Fibroblast of the aortic adventitia (primary cell): ENCODE measurements around the gene FPGS. TPM values are rescaled to one million over a fixed set of nuclear protein-coding genes. Genes with fewer than 3 reads are reported as not detected.
"Not testable (repeated sequence)": the region's sequence is repeated elsewhere in the genome, so short reads cannot be mapped to it uniquely, and the experiment has no call there.

Experiments used
- DNase-seq: peaks from one replicate; pipeline ENCODE4 v3.0.0-alpha.2; 2010; ENCODE audit warnings: low read depth
- H3K4me3 ChIP-seq: 2 replicates; pipeline ENCODE4 v1.5.1; 2011; ENCODE audit warnings: low read depth, mild to moderate bottlenecking, control low read depth, low read length, moderate library complexity
- CTCF ChIP-seq: IDR thresholded peaks from 2 replicates; pipeline ENCODE4 v1.5.1; 2011; ENCODE audit warnings: mild to moderate bottlenecking, low read length, control low read depth, inconsistent platforms; ENCODE audit not compliant: insufficient read depth
- total RNA-seq: library from RNA; depleted of rRNA; stranded (reverse); fragments of >200 nt; gene quantifications from 2 replicates; pipeline ENCODE4 v1.2.3, GENCODE V29; 2012; ENCODE audit warnings: low replicate concordance

FPGS gene
- total RNA-seq, 1 donor: 61.5 TPM

DNA sequence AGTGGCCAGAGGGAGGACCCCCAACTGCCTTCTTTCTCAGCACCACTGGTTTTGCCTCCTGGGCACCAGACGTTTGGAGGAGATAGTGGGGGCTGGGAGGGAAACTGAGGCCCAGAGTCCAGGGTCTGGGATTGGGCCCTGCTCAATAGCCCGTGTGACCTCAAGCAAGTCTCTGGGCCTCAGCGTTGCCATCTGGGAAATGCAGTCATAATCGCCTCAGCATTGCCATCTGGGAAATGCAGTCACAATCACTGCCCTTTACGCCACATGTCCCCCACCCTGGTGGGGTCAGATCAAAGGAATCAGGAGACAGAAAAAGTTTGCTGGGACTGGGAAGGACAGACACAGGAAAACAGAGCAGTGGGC is 25.8 kb upstream of the FPGS start:
- no peak overlapping the region for H3K4me3 ChIP-seq
- no peak for DNase-seq
- TF ChIP-seq CTCF: no peak

GRCh38 chr9:127777368-127777980 is 25.2 kb upstream of the FPGS start:
- H3K4me3 ChIP-seq: no peak overlapping the region
- TF ChIP-seq CTCF: no peak

GRCh38 chr9:127778280-127779135 is 24.2 kb upstream of the FPGS start, which contains the start of gene SH2D3C:
Gene SH2D3C (minus strand): TSS chr9:127778666. CDS start chr9:127778627, 39 bp downstream.
- no peak within 1 kb of the TSS for H3K4me3 ChIP-seq
- TF ChIP-seq CTCF: no peak
- no peak for DNase-seq

More at GRCh38 chr9:127777368-127777980, 25.2 kb upstream of the FPGS start:
- no peak for DNase-seq

GRCh38 chr9:127779136-127779981 is 23.3 kb upstream of the FPGS start:
- DNase-seq: peak; percentile 40
- no peak for TF ChIP-seq CTCF
- no peak overlapping the region for H3K4me3 ChIP-seq

GRCh38 chr9:127780126-127780885 is 22.4 kb upstream of the FPGS start:
- TF ChIP-seq CTCF: no peak

DNA sequence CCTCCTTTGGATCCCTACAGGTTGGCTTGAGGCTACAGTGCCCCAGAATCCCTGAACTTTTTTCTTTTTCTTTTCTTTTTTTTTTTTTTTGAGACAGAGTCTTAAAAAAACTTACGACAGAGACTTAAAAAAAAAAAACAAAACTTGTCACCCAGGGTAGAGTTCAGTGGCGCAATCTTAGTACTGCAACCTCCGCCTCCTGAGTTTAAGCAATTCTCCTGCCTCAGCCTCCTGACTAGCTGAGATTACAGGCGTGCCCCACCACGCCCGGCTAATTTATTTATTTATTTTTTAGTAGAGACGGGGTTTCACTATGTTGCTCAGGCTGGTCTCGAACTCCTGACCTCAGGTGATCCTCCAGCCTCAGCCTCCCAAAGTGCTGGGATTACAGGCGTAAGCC is 21.8 kb upstream of the FPGS start:
- H3K4me3 ChIP-seq, DNase-seq: not testable (repeated sequence)

More at GRCh38 chr9:127780126-127780885, 22.4 kb upstream of the FPGS start:
- H3K4me3 ChIP-seq: no peak overlapping the region
- no peak for DNase-seq
